Astrocyte (in vitro differentiated cells and primary cell): ENCODE data around the gene SCN1A.

Experiments used
- CTCF ChIP-seq: IDR thresholded peaks from 2 replicates; pipeline ENCODE4 v1.5.1; 2011; ENCODE audit warnings: low read depth, mild to moderate bottlenecking, inconsistent platforms, low read length, moderate library complexity; ENCODE audit not compliant: insufficient read depth
- EZH2 ChIP-seq: IDR thresholded peaks from 2 replicates; pipeline ENCODE4 v1.6.1; 2012; ENCODE audit warnings: mild to moderate bottlenecking, low read length, inconsistent platforms; ENCODE audit not compliant: insufficient read depth

GRCh38 chr2:166081131-166081632 lies 46.6 kb downstream of the SCN1A start:
- TF ChIP-seq CTCF, result no peak
- TF ChIP-seq EZH2, result no peak
